ENCODE data around the gene CCDC175. TPM values are rescaled to one million over a fixed set of nuclear protein-coding genes. Genes with fewer than 3 reads are reported as not detected.

The CCDC175 gene
- total RNA-seq, 4 donors from 2014 or later: 0.41 TPM; not detected in 3

DNA sequence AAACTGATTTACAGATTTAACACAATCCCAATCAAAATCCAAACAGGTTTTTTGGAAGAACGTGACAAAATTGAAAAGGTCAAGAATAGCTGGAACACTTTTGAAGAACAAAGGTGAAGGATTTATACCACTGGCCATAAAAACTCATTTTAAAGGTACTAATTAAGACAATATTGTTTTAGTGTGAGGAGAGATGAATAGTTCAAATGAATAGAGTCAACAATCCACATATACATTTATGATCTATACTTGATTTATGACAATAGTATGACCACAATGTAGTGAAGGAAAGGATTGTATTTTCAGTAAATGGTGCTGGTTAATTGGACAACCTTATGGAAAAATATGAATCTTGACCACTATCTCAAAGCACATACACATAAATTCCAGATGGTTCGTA is 29.3 kb downstream of the CCDC175 start:
- DNase-seq: no peak
- Histone ChIP-seq H3K4me1 (no peaks in the 10 kb centered on the region), H3K27me3 (no peaks in the 10 kb centered on the region), H3K4me3 (no peak overlapping the region), H3K9me3 (no peaks in the 10 kb centered on the region), H3K36me3 (no peaks in the 10 kb centered on the region), H3K27ac (no peak overlapping the region)
- no peak for TF ChIP-seq POLR2A (IDR thresholded peaks at IDR 0.05)
- TF ChIP-seq, protein P1, sequence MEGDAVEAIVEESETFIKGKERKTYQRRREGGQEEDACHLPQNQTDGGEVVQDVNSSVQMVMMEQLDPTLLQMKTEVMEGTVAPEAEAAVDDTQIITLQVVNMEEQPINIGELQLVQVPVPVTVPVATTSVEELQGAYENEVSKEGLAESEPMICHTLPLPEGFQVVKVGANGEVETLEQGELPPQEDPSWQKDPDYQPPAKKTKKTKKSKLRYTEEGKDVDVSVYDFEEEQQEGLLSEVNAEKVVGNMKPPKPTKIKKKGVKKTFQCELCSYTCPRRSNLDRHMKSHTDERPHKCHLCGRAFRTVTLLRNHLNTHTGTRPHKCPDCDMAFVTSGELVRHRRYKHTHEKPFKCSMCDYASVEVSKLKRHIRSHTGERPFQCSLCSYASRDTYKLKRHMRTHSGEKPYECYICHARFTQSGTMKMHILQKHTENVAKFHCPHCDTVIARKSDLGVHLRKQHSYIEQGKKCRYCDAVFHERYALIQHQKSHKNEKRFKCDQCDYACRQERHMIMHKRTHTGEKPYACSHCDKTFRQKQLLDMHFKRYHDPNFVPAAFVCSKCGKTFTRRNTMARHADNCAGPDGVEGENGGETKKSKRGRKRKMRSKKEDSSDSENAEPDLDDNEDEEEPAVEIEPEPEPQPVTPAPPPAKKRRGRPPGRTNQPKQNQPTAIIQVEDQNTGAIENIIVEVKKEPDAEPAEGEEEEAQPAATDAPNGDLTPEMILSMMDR (IDR thresholded peaks at IDR 0.05): no peak
- intact Hi-C loops (cut with DNase I; ENCODE audit: low total_unique reads): no loop called here

GRCh38 chr14:59543873-59544272 is 32.7 kb downstream of the CCDC175 start:
- Histone ChIP-seq H3K9me3 (no peaks in the 10 kb centered on the region), H3K36me3 (no peaks in the 10 kb centered on the region), H3K27ac (no peak overlapping the region), H3K27me3 (no peaks in the 10 kb centered on the region), H3K4me3 (no peak overlapping the region), H3K4me1 (no peaks in the 10 kb centered on the region)
- no peak for DNase-seq
- no peak for TF ChIP-seq POLR2A (IDR thresholded peaks at IDR 0.05)
- TF ChIP-seq, protein P1 (IDR thresholded peaks at IDR 0.05): no peak
- intact Hi-C loops (cut with DNase I; ENCODE audit: low total_unique reads): no loop called here

DNA sequence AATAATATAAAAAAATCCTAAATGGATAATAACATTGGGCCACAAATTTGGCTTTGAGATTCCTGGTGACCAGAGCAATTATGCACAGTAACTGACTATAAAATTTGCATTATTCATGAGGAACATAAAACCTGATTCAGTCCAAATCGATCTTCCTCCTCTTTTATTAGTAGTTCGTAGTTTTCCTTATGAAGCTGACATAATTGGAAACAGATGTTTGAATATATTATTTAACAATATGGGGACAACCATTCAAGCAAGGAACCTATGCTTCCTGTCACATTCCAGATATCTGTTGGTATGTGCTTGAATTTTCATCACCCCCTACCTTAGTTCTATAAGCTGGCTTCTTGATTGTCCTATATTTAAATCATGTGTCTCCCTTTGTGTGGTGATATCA is 34.9 kb downstream of the CCDC175 start:
- intact Hi-C loops (cut with DNase I; ENCODE audit: low total_unique reads): no loop called here
- no peaks in the 10 kb centered on the region for H3K27me3 ChIP-seq
- DNase-seq: no peak
- H3K27ac ChIP-seq: no peak overlapping the region
- no peaks in the 10 kb centered on the region for H3K36me3 ChIP-seq
- H3K4me3 ChIP-seq: no peak overlapping the region
- H3K4me1 ChIP-seq: no peaks in the 10 kb centered on the region
- TF ChIP-seq POLR2A (IDR thresholded peaks at IDR 0.05): no peak
- TF ChIP-seq, protein P1 (IDR thresholded peaks at IDR 0.05): no peak
- H3K9me3 ChIP-seq: no peaks in the 10 kb centered on the region

GRCh38 chr14:59540852-59541251 is 35.8 kb downstream of the CCDC175 start:
- Histone ChIP-seq H3K9me3 (no peaks in the 10 kb centered on the region), H3K4me3 (no peak overlapping the region), H3K36me3 (no peaks in the 10 kb centered on the region), H3K27me3 (no peaks in the 10 kb centered on the region), H3K27ac (no peak overlapping the region), H3K4me1 (no peaks in the 10 kb centered on the region)
- intact Hi-C loops (cut with DNase I; ENCODE audit: low total_unique reads): no loop called here
- TF ChIP-seq, protein P1 (IDR thresholded peaks at IDR 0.05): no peak
- no peak for TF ChIP-seq POLR2A (IDR thresholded peaks at IDR 0.05)
- no peak for DNase-seq

GRCh38 chr14:59538936-59539335 is 37.7 kb downstream of the CCDC175 start:
- no peaks in the 10 kb centered on the region for H3K36me3 ChIP-seq
- DNase-seq: no peak
- H3K4me1 ChIP-seq: no peaks in the 10 kb centered on the region
- H3K27ac ChIP-seq: no peak overlapping the region
- intact Hi-C loops (cut with DNase I; ENCODE audit: low total_unique reads): no loop called here
- H3K9me3 ChIP-seq: no peaks in the 10 kb centered on the region
- H3K4me3 ChIP-seq: no peak overlapping the region
- no peaks in the 10 kb centered on the region for H3K27me3 ChIP-seq
- TF ChIP-seq, protein P1 (IDR thresholded peaks at IDR 0.05): no peak
- no peak for TF ChIP-seq POLR2A (IDR thresholded peaks at IDR 0.05)

Data from uterus (tissue), 4 donors.